ENCODE results near the gene GADD45GIP1. TPM values are rescaled to one million over a fixed set of nuclear protein-coding genes. Genes with fewer than 3 reads are reported as not detected.
A peak's percentile ranks its signal among the peaks of the same experiment; 100 is the strongest.

Gene GADD45GIP1
- total and polyA plus RNA-seq, 8 donors = 6.0 to 37.4 (median 10.1) TPM

- H3K36me3 ChIP-seq = peaks cover 6 to 23% (median 15%) of the 10 kb centered on the region in 3 donors
- peak overlapping the region in 3 of 4 donors; percentile 26 to 80 (median 76) for H3K4me3 ChIP-seq
- no peak for FAIRE-seq
- peaks cover 18 to 24% (median 21%) of the 10 kb centered on the region in 3 donors for H3K4me1 ChIP-seq
- no peaks in the 10 kb centered on the region for H3K27me3 ChIP-seq
- peak overlapping the region in 2 of 4 donors; percentile 37 to 73 for H3K27ac ChIP-seq
- peak in 1 of 6 donors; percentile 59 for DNase-seq
- TF ChIP-seq CTCF (IDR thresholded peaks at IDR 0.05) = no peak
- 26% methylated on average over 23 of the region's 23 CpGs for WGBS, 2 donors
- H3K9me3 ChIP-seq = no peaks in the 10 kb centered on the region
- intact Hi-C loops (cut with DNase I) = no loop called here
- ATAC-seq = no peak
Observed at GRCh38 chr19:12937093-12937926, 19.7 kb downstream of the GADD45GIP1 start.

- WGBS, 2 donors = 74 to 77% methylated on average over 7 of the region's 7 CpGs
- no peak for DNase-seq
- Histone ChIP-seq H3K4me1 (peaks cover 18 to 21% (median 20%) of the 10 kb centered on the region in 3 donors), H3K27me3 (no peaks in the 10 kb centered on the region), H3K9me3 (no peaks in the 10 kb centered on the region), H3K36me3 (peaks cover 6 to 16% (median 11%) of the 10 kb centered on the region in 3 donors), H3K4me3 (no peak overlapping the region), H3K27ac (no peak overlapping the region)
- no peak for ATAC-seq
- TF ChIP-seq CTCF (IDR thresholded peaks at IDR 0.05) = no peak
- no peak for FAIRE-seq
- intact Hi-C loops (cut with DNase I) = no loop called here
Observed at GRCh38 chr19:12936582-12936981, 20.4 kb downstream of the GADD45GIP1 start.

GRCh38 chr19:12935071-12935470 is 22.0 kb downstream of the GADD45GIP1 start:
- Histone ChIP-seq H3K4me3 (no peak overlapping the region), H3K27me3 (no peaks in the 10 kb centered on the region), H3K27ac (no peak overlapping the region), H3K9me3 (no peaks in the 10 kb centered on the region), H3K36me3 (peaks cover 0 to 4% (median 2%) of the 10 kb centered on the region in 3 donors), H3K4me1 (peaks cover 7 to 18% (median 13%) of the 10 kb centered on the region in 3 donors)
- intact Hi-C loops (cut with DNase I) = no loop called here
- no peak for TF ChIP-seq CTCF (IDR thresholded peaks at IDR 0.05)
- FAIRE-seq (no peak), ATAC-seq (no peak), DNase-seq (no peak)
- WGBS, 2 donors = 89% methylated on average over 10 of the region's 10 CpGs

- ATAC-seq (peak; percentile 78 to 86 (median 82)), DNase-seq (peak; percentile 87 to 95 (median 92)), FAIRE-seq (no peak)
- TF ChIP-seq CTCF (IDR thresholded peaks at IDR 0.05) = no peak
- Histone ChIP-seq H3K9me3 (no peaks in the 10 kb centered on the region), H3K4me3 (peak within 1 kb of the TSS; percentile 60 to 85 (median 78)), H3K27me3 (no peaks in the 10 kb centered on the region), H3K36me3 (peaks cover 0 to 13% (median 1%) of the 10 kb centered on the region in 3 donors), H3K27ac (peak within 1 kb of the TSS; percentile 40 to 65 (median 58)), H3K4me1 (peaks cover 5 to 15% (median 7%) of the 10 kb centered on the region in 3 donors)
- intact Hi-C loops (cut with DNase I) = no loop called here
- WGBS, 2 donors = 1% methylated on average over 49 to 51 of the region's 51 CpGs
Observed at GRCh38 chr19:12933287-12934072, 23.5 kb downstream of the GADD45GIP1 start, which contains the start of gene FARSA. Gene FARSA (minus strand): TSS chr19:12933711. CDS start chr19:12933696, 15 bp downstream.

All from pancreas (tissue), 10 donors.